Stimulated activated CD4-positive, alpha-beta T cell treated with anti-CD3 and anti-CD28 coated beads, Interleukin-4, amount 100 ng/mL, for 4 hours (primary cell): Measurements from ENCODE around the gene IFT88.

Source experiments
- DNase-seq, 2 experiments: peaks; one replicate each; pipeline ENCODE4 v3.0.0-alpha.2; 2020

The IFT88 gene, protein sequence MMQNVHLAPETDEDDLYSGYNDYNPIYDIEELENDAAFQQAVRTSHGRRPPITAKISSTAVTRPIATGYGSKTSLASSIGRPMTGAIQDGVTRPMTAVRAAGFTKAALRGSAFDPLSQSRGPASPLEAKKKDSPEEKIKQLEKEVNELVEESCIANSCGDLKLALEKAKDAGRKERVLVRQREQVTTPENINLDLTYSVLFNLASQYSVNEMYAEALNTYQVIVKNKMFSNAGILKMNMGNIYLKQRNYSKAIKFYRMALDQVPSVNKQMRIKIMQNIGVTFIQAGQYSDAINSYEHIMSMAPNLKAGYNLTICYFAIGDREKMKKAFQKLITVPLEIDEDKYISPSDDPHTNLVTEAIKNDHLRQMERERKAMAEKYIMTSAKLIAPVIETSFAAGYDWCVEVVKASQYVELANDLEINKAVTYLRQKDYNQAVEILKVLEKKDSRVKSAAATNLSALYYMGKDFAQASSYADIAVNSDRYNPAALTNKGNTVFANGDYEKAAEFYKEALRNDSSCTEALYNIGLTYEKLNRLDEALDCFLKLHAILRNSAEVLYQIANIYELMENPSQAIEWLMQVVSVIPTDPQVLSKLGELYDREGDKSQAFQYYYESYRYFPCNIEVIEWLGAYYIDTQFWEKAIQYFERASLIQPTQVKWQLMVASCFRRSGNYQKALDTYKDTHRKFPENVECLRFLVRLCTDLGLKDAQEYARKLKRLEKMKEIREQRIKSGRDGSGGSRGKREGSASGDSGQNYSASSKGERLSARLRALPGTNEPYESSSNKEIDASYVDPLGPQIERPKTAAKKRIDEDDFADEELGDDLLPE

DNA sequence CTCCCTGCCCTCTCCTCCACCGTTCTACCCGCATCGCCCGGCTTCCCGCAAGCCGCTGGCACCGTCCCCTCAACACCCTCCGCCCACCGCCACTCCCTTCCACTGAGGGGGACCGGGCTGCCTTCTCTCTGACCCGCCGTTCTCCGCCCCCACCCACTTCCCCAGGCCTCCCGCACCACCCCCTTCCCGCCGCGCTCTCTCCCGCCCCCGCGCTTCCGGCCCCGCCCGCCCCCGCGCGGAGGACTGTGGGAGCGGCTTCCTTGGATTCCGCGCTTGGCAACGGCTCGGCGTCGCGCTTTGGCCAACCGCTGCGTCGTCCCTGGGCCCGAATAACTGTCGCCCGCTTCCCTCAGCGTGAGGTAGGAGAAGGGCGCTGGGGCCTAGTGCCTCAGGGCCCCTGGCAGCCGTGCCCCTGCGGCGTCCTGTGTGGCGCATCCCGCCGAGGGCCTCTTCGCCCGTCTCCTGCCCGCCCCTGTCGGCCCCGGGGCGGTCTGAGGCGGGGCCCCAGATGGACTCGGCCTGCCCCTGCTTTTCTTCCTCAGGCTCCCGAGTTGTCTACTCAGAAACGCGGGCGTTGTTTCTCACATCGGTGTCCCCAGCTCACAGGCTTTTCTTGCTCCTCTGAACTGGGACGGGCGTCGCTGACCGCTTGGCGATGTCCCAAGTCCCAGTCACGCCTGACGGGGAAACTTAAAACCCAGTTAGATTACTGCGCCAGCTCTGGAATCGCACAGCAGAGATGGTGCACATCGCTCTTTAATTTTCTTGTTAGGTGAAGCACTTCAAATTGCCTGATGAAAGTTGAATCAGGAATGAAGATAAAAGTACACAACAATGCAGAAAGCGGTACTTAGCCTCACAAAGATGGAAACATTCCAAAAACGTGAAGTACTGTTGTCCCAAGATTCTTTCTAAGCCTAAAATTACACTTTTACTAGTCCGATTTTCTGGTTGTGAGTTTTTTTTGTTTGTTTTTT lies at the start of gene IFT88:
Gene IFT88 (plus strand): TSS at position 260 of the 977 bp plus-strand sequence. CDS start 7,229 bp downstream, outside the sequence.
- DNase-seq = peak; percentile 78 to 80

DNA sequence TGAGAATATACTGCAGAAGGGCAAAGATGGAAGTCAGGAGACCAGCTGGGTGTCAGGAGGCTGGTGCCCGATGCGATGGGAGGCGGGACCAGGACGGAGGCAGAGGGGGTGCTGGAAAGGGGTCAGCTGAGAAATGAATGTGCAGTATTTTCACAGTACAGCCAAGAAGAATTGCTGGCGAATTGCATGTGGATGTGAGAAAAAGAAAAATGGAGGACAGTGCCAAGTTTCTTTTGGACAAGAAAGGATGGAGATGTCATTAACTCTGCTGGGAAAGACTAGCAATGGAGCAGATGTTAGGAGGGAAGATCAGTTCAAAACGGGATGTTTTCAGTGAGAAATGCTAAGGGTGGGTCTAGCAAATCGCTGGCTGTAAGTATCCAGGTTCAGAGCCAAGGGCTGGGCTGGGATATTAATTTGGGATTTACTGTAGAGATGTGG lies 48.3 kb upstream of the IFT88 start:
- DNase-seq = no peak

DNA sequence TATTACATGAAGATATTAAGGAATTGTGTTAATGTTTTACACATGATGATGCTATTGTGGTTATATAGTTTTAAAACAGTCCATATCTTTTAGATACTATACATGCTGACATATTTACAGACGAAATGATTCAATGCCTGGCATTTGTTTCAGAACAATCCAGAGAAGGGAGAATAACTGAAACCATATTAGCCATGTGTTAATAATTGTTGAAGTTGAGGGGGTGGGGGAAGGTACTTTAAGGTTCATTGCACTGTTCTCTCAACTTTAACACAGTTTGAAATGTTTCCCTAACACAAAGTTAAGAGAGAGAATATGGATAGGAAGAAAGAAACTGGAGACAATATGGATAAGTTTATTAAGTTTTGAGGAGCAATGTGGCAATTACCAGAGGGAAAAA lies 47.1 kb upstream of the IFT88 start:
- no peak for DNase-seq

DNA sequence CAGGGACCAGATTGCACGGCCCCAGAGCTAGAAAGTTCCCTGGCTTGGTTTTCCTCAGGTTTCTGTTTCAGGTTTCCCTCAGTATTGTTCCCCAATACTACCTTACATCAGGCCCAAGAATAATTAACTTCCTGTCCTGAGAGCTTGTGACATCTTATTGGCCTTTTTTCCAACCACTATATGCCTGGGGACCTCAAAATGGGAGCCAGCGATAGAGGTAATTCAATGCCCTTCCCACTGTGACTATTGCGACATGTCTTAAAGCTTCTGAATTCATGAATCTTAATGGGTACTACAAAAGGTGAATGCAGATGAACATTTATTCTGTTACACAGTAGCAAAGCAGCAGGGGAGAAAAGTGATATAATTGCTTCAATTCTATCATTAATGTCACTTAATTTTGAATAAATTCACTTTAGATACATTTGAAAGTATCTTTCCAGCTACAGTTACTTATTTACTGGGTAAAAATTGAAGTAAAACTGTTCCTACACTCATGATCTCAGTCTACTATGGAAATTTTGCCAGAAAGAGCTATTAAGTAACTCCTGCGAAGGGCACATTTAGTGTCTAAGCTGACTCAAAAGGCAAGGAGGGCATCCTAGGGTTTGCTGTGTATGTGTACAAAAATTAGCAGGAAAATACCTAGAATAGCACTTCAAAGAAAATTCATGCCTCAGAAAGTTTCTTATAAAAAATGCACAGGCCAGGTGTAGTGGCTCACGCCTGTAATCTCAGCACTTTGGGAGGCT lies 45.4 kb upstream of the IFT88 start:
- no peak for DNase-seq

DNA sequence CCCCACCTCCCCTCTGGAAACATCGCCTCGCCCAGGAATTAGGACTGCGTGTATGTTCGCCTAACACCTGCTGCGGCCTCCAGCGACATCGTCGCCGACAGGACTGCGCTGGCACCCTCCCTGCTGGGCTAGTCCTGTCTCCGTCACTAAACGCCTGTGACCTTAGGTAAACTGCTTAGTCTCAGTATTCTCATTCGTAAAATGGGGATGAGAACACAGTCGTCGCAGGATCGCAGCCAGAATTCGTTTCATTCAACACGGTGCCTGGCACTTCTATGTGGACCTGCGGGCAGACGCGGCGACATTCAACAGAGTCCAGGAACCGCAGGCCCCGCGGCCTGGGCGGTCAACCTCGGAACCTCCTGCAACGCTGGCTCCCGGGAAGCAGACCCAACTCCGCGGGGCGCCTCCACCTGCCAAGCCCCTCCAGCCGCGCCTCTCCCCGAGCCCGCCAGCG lies 41.8 kb upstream of the IFT88 start:
- DNase-seq = peak; percentile 15 to 26

DNA sequence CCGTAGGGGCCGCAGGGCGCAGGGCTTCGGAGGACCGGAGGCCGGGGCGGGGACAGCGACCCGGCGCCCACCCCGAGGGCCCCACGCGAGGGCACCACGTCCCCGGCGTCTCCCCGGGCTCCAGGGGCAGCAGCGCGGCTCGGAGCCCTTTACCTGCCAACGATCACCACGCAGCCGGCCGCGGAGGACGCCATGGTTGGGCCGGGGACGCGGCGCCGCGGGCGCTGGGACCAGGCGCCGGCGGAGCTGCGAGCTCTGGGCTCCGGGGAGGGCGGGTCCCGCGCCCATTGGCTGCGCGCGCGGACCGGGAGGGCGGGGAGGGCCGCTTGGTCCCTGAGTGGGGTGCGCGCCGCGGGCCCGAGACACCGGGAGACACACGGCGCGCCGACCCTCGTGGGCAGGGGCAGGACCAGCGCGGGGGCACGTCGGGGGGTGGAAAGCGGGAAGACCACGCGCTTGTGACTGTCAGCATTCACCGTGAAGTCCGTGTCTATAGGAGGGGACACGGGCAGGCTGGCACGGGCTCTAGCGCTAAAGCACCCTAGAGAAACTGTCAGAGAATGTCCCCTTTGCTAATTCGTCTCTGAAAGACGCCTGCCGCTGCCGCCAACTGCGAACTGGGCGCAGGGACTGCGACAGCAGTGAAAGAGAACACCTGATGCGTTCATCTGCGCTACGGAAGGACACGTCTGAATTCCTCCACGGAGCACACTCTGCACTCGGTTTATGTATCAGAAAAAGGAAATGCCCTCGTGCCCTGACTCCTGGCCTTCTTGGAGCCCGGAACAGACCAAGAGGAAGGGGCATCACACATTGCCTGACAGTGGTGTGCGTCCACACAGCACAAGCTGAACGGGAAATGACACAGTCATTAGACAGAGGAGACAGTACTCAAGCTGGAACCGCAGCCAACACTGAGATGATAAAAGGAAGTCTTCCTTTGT lies 41.1 kb upstream of the IFT88 start, which contains the start of gene CRYL1:
Gene CRYL1 (minus strand): TSS at position 257 of the 944 bp plus-strand sequence. CDS start 63 bp downstream, at position 194.
- peak; percentile 69 to 73 for DNase-seq

DNA sequence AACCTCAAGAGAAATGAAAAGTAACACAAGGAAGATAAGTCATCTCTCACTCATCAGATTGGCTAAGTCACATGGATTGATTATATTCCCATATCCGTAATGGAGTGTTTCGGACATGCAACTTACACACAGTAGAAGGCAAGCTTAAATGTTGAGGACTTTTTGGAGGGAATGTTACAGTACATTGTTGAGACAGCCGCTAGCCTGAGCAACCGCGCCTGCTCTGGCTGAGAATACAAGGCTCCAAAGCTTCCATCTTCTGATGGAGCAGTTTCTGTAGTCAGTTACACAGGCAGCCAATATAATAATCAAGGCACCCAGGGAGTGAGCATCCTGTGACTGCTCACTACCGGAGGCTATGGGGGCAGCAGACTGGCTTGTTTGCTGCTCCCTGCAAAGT lies 40.3 kb upstream of the IFT88 start:
- no peak for DNase-seq

DNA sequence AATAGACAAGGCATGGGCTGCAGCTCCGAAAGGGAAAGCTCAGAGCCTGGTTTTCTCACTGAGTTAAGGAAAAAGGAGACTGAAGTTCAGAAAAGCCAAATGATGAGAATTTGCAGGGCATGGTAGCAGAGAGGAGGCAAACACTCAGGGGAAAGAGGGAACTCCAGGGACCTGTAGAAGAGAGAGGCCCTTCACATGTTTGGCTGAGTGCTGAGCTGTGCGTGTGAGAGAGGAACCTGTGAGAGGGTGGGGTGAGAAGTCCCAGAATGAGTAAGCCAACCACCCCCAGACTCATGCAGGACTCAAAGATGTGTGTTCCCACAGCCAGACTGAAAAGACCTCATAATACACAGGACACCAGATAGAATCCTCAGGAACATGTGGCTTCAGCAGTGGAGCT lies 38.5 kb upstream of the IFT88 start:
- DNase-seq = no peak

DNA sequence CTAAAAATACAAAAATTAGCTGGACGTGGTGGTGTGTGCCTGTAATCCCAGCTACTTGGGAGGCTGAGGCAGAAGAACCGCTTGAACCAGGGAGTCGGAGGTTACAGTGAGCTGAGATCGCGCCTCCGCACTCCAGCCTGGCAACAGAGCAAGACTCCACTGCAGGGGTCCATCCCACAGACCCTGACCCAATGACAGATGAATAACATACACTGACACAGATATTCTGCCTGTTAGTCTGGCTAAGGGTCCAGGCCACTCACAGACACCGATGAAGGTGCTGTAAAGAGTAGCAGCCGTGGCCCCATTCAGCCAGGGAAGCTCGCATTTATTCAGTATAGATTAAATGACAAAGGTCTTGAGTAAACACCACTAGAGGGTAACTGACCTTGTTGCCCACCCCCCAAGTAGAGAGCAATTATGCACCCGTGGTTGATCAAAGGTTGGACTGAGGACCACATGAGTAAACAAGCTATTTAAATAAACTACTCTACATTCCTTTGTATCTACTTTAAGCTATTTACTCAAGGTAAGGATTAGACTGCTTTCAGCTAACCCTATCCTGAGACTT lies 32.8 kb upstream of the IFT88 start:
- DNase-seq = no peak

DNA sequence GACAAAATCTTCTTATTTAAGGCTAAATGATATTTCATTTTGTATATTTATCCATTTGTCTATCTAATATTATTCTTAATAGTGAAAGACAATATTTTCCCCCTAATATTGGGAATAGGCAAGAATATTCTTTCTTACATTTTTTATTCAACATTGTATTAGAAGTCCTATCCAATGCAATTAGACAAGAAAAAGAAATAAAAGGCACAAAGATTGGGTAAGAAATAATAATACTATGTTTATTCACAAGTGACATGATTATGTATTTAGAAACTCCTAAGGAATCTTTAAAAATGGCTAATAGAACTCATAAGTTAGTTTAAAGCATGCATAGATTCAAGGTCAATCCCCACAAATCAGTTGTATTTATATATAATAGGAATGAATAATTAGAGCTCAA lies 30.0 kb upstream of the IFT88 start:
- no peak for DNase-seq

DNA sequence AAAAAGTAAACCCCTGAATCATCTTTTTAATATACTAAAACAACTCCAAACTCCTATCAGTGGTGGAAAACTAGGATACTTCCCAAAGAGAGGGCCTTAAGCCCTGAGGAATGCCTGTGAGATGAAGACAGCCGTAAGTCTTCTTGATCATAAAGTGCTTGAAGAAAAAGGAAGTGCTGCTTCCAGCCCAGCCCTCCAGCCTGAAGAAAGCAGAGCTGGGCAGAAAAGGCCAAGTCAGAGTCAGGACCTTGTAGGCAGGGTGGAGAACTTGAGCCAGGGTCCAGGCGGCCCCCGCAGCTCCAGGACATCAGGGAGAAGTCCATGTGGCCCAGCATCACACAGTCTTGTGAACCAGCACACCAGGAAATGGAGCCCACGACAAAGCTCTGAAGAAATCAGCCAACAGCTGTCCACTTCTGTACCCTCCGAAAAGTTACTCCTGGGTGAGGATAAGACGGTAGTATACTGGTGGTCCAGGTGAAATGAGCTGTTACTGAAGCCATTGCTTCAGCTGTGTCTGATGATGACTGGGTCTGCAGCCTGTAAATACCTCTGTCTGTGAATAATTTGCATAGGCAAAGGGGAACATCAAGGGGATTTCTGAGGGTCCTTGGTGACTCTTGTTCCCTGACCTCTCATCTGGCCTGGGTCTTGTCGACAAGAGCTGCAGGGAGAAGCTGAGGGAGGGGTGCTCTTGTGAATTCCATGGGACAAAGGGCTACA lies 22.6 kb upstream of the IFT88 start:
- no peak for DNase-seq

DNA sequence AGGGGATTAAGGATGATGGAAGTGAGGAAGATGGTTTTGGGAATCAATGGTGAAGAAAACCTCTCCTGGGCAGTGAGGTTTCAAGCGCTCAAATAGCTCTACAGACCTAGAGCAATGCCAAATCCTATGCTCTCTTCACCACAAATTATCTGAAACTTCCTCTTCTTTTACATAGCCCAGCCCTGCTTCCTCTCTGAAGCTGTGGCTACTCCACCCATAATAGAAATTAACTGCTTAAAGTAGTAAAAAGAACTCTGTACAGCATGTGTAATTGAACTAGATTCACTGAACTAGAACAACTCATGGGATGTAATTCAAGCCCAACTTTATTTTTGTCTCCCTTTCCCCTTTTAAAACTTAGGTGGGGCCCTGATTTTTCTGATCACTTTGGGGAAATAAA lies 20.4 kb upstream of the IFT88 start:
- DNase-seq = no peak

DNA sequence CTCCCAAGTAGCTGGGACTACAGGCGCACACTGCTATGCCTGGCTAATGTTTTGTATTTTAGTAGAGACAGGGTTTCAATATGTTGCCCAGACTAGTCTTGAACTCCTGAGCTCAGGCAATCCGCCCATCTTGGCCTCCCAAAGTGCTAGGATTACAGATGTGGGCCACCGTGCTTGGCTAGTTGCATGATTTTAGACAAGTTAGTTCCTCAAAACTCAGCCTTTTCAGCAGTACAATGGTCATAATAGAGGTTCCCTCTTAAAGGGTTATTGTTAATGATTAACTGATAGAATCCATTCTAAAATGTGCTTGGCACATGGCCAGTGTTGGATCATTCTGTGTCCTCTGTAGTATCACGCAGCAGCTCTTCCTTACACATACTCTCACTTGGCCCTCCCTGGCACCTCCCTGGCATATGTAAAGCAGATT lies 19.5 kb upstream of the IFT88 start:
- DNase-seq = no peak

DNA sequence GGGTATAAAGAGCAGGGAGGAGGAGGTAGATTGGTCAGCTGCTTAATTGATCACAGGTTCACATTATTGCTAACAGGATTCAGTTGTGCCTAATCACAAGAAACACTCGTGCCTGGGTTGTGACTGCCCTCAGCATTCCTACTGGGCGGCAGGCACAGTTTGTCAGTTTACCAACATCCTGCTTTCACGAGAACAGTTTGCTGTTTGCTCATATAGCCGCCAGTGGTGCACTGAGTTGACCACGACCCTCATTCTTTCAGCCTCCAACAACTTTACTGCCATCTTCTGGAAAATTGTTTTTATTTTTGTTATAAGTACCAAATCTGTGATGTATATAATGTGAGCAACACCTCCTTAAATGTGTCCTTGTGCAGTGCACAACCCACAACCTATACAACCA lies 16.2 kb upstream of the IFT88 start:
- no peak for DNase-seq

DNA sequence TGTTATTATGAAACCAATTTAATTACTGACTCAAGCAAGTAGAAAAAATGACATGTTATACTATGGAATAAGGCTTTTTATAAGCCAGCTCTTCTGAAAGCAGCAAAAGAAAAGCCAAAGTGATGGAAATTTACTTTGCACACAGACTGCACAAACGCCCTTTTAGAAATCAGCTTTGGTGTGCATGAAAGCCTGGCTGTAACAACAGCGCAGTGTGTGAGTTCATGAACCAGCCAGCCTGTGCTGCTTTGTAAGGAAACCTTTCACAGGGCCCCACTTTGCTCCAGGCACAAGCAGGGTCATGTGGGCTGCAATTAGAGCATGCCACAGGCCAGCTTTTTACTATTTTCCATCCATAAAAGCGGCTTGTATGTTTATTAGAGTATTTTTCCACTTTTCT lies 13.6 kb upstream of the IFT88 start:
- no peak for DNase-seq

DNA sequence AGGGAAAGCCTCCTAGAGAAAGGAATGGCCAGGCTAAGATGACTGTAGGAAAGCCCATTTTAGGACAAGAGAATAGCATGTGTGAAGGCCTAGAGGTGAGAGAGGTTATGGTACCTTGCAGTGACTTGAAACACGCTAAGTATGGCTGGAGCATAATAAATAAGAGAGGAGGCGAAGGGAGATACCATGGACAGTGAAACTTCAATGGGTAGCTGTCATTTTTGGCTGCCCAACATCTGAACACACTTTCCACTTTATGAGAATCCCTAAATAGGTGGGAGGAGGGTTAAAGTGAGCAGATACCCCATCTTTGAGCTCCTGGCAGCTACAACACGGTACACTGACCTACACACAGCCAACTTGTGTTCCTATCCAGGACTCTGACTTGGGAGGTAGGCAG lies 8.0 kb upstream of the IFT88 start:
- no peak for DNase-seq

DNA sequence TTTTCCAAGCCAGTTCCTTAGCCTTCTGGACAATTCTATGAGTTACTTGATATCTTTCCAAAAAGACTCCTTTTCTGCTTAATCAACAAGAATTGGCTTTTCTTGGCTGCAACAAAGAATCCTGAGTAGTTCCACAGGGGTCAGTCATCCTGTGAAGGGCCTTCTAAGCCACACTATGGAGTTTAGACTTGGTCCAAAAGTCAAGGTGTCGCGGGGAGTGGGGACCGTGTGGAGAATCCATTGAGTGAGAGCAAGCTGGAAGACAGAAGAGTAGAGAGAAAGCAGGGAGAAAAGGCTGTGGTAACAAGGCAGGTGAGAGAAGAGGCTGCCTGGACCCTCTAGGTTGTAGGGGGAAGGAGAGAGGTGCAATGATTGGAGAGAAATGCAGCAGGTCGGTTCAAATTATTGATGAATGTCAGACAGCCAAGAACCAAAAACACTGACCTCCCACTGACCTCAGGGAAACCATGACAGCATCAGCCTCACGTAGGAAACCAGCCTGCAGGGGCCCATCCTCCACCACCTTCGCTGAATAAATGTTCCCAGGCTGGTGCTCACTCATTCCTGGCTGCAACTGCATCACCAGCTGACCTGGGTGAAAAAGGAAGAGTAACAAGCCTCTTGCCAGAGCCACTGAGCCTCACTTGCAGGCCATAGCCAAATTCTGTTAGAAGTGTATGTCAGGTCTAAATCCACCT lies 7.1 kb upstream of the IFT88 start:
- no peak for DNase-seq

DNA sequence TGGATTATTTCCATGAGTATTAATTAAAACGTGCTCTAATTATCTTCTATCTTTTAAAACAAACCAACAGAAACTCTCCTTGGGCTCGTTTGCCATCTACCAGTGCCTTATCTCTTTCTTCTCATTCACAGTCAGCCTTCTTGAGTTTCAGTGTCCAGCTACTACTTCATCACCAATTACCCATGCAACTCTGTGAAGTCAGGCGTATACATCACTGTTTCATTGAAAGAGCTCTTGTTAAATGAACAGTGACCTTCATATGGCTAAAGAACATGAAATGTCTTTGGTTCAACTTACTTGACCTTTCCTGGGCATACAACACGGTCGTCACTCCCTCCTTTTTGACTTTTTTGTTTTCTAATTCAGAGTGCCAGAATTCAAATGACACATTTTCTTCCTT lies 5.2 kb upstream of the IFT88 start:
- DNase-seq = no peak
